Right lobe of liver (tissue), 4 donors: ENCODE data around the gene CHN1.

Experiments
- POLR2A ChIP-seq: fragments of 450-650 bp; IDR thresholded peaks from one replicate; pipeline ENCODE4 v1.6.1; 2017; ENCODE audit warnings: antibody characterized with exemption, mild to moderate bottlenecking
- TF ChIP-seq, protein P1 (sequence below), 4 donors: fragments of 200-600 bp in 3 of 4; fragments of 450-650 bp in 1 of 4; IDR thresholded peaks; one replicate each; pipeline versions ENCODE4 v1.5.1 to v1.8.0; 2016 to 2022; ENCODE audit warnings: antibody characterized with exemption in 4 of 4, mild to moderate bottlenecking in 2 of 4
- donor health status: DM: no; HTN: no; CAD: no.
- donor health status: DM: no; HTN: no; CAD: no.
- donor health status: DM: no; HTN: yes; CAD: no.

DNA sequence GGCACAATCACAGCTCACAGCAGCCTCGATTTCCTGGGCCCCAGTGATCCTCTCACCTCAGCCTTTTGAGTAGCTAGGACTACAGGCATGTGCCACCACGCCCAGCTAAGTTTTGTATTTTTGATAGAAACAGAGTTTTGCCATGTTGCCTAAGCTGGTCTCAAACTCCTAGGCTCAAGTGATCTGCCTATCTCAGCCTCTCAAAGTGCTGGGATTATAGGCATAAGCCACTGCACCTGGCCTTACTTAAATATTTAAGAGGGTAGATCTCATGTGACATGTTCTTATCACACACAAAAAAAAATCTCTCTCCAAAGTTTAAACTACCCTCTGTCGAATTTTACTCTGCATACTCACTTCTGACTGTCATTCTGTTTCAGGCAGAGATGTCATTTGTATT is 165.5 kb downstream of the CHN1 start:
- TF ChIP-seq POLR2A = no peak
- TF ChIP-seq, protein P1, sequence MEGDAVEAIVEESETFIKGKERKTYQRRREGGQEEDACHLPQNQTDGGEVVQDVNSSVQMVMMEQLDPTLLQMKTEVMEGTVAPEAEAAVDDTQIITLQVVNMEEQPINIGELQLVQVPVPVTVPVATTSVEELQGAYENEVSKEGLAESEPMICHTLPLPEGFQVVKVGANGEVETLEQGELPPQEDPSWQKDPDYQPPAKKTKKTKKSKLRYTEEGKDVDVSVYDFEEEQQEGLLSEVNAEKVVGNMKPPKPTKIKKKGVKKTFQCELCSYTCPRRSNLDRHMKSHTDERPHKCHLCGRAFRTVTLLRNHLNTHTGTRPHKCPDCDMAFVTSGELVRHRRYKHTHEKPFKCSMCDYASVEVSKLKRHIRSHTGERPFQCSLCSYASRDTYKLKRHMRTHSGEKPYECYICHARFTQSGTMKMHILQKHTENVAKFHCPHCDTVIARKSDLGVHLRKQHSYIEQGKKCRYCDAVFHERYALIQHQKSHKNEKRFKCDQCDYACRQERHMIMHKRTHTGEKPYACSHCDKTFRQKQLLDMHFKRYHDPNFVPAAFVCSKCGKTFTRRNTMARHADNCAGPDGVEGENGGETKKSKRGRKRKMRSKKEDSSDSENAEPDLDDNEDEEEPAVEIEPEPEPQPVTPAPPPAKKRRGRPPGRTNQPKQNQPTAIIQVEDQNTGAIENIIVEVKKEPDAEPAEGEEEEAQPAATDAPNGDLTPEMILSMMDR (IDR thresholded peaks at IDR 0.05) = no peak
